ENCODE data around the gene SH2D3A. TPM values are rescaled to one million over a fixed set of nuclear protein-coding genes. Genes with fewer than 3 reads are reported as not detected.

The SH2D3A gene
- total and polyA plus RNA-seq, 2 of the 8 experiments (the other 6 are each of a cell fraction or from before 2014, with no cell fraction given) = 14.5 to 22.1 TPM

GRCh38 chr19:6739883-6740588 is 27.2 kb downstream of the SH2D3A start (continued):
- TF ChIP-seq EGR1 (IDR thresholded peaks at IDR 0.05; ENCODE audit: borderline replicate concordance, low read depth, low read length) (no peak), CEBPB (IDR thresholded peaks at IDR 0.05; ENCODE audit: low read depth, low read length) (no peak), CREB1 (IDR thresholded peaks at IDR 0.05) (no peak), RNF2 (IDR thresholded peaks at IDR 0.05; ENCODE audit: borderline replicate concordance, low read depth, low read length, missing control alignments, poor library complexity, severe bottlenecking) (no peak), RFX5 (IDR thresholded peaks at IDR 0.05; ENCODE audit: borderline replicate concordance, low read depth, low read length) (no peak), KDM4A (IDR thresholded peaks at IDR 0.05; ENCODE audit: low read depth, low read length, severe bottlenecking) (peak; percentile 38), RBBP5 (IDR thresholded peaks at IDR 0.05; ENCODE audit: borderline replicate concordance, low read depth, low read length) (no peak), SAP30 (IDR thresholded peaks at IDR 0.05; ENCODE audit: insufficient read depth, insufficient replicate concordance, low read length) (peak; percentile 27)

Measured in H1 (cell line).